ENCODE data around the gene ALB.

Gene ALB

DNA sequence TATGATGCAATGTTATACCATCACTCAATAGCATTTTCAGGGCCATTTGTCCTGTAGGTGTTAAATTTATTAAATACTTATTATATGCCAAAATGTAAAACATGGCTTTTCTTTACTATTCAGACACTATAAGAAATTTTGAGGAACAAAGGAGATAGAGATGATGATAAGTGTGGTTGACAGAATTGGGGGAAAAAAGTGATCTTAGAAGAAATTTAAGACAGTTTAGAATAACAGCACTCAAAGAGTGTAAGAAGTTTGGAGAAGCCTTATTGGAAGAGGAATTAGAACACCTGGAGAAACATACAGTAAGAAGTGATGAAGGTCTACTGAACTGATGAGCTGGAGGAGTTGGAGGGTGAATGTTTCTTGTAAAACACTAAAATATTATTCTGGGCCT lies 19.1 kb downstream of the ALB start:
- DNase-seq (ENCODE audit: extremely low spot score) = no peak
- TF ChIP-seq, protein P1, sequence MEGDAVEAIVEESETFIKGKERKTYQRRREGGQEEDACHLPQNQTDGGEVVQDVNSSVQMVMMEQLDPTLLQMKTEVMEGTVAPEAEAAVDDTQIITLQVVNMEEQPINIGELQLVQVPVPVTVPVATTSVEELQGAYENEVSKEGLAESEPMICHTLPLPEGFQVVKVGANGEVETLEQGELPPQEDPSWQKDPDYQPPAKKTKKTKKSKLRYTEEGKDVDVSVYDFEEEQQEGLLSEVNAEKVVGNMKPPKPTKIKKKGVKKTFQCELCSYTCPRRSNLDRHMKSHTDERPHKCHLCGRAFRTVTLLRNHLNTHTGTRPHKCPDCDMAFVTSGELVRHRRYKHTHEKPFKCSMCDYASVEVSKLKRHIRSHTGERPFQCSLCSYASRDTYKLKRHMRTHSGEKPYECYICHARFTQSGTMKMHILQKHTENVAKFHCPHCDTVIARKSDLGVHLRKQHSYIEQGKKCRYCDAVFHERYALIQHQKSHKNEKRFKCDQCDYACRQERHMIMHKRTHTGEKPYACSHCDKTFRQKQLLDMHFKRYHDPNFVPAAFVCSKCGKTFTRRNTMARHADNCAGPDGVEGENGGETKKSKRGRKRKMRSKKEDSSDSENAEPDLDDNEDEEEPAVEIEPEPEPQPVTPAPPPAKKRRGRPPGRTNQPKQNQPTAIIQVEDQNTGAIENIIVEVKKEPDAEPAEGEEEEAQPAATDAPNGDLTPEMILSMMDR (IDR thresholded peaks at IDR 0.05; ENCODE audit: control extremely low read depth, extremely low read depth, low read depth, missing control alignments) = no peak
- ChIA-PET CTCF (interaction anchor here (1.0 to 2.6 kb wide), 2 partner anchors 10 to 68 kb away, joined by 4 to 14 read pairs; no protein-coding TSS in a partner anchor), POLR2A (no interaction called here)

DNA sequence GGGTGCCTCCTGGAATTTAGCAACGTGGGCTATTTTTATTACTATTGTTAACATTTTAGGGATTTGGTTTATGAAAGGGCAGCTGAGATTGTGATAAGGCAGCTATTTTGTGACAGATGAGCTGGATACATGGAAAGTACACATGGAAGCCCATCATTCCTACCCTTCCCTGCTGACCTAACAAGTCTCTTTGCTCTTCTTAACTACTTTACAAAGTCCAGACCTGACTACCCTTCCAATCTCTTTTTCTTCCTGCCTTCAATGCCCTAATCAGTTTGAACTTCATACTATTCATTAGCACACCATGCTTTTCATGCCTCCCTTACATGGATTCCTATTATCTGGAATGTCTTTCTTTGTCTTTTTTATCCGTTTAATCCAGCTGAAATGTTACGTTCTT lies 22.6 kb downstream of the ALB start:
- CTCF ChIA-PET = interaction anchor here (1.0 to 3.5 kb wide), 2 partner anchors 20 to 26 kb away, joined by 3 to 16 read pairs; no protein-coding TSS in a partner anchor

DNA sequence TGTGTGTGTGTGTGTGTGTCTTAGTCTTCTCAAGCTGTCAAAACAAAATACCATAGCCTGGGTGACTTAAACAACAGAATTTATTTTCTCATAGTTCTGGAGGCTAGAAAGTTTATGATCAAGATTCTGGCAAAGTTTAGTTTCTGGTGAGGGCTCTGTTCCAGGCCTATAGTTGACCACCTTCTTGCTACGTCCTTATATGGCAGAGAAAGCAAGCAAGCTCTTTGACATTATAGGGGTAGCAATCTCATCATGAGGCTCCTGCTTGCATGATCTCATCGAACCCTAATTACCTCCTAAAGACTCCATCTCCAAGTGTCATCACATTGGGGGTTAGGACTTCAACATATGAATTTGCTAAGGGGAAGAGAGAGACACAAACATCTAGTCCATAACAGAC lies 25.0 kb downstream of the ALB start:
- CTCF ChIA-PET = interaction anchor here (1.0 to 3.5 kb wide), 4 partner anchors 9 to 38 kb away, joined by 3 to 16 read pairs (median 6); no protein-coding TSS in a partner anchor
- POLR2A ChIA-PET = no interaction called here
- DNase-seq (ENCODE audit: extremely low spot score) = no peak
- TF ChIP-seq, protein P1 (IDR thresholded peaks at IDR 0.05; ENCODE audit: control extremely low read depth, extremely low read depth, low read depth, missing control alignments) = no peak

More for the DNA sequence above, 22.6 kb downstream of the ALB start:
- POLR2A ChIA-PET = no interaction called here
- no peak for DNase-seq (ENCODE audit: extremely low spot score)
- TF ChIP-seq, protein P1 (IDR thresholded peaks at IDR 0.05; ENCODE audit: control extremely low read depth, extremely low read depth, low read depth, missing control alignments) = no peak

DNA sequence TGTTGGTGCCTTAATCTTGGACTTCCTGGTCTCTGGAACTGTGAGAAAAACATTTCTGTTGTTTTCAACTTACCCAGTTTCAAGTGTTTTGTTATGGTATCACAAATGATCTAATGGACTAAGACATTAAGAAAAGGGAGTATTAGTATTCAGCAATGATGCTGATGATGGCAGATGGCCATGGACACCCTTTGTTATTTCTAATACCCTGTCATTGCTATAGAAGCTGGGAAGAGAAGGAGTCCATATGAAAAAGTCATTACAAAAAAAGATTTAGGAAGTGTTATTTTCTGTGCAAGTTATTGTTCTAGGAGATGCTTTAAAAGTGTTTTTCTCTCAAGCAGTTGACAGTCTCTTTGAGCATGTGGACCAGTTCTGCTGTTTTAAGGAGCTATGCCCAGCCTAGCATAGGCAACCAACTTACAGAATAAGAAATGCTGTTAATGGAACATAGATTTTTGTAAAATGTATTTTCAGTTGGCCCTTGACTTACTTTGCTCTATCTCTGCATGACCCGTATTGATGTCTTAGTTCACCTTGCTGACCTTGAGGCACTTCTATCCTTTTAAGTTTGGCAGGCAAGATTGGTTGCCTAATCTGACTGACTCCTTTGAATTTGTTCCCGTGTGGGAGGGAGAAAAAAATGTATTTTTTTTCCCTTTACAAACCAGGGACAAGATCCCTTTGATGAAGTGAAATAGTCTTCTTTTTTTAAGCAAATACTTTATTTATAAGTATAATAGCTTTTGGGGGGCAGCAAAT lies 25.9 kb downstream of the ALB start:
- CTCF ChIA-PET = interaction anchor here (1.0 to 3.5 kb wide), 2 partner anchors 8 to 16 kb away, joined by 4 to 16 read pairs; no protein-coding TSS in a partner anchor
- TF ChIP-seq, protein P1 (IDR thresholded peaks at IDR 0.05; ENCODE audit: control extremely low read depth, extremely low read depth, low read depth, missing control alignments) = no peak
- no peak for DNase-seq (ENCODE audit: extremely low spot score)
- POLR2A ChIA-PET = no interaction called here

DNA sequence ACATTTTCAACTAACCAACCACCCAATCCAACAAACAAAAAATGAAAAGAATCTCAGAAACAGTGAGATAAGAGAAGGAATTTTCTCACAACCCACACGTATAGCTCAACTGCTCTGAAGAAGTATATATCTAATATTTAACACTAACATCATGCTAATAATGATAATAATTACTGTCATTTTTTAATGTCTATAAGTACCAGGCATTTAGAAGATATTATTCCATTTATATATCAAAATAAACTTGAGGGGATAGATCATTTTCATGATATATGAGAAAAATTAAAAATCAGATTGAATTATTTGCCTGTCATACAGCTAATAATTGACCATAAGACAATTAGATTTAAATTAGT lies 27.7 kb downstream of the ALB start:
- no peak for DNase-seq (ENCODE audit: extremely low spot score)
- TF ChIP-seq, protein P1 (IDR thresholded peaks at IDR 0.05; ENCODE audit: control extremely low read depth, extremely low read depth, low read depth, missing control alignments) = no peak
- POLR2A ChIA-PET = no interaction called here
- CTCF ChIA-PET = interaction anchor here (2.5 to 5.0 kb wide), 4 partner anchors 8 to 20 kb away, joined by 14 to 34 read pairs (median 14); no protein-coding TSS in a partner anchor

DNA sequence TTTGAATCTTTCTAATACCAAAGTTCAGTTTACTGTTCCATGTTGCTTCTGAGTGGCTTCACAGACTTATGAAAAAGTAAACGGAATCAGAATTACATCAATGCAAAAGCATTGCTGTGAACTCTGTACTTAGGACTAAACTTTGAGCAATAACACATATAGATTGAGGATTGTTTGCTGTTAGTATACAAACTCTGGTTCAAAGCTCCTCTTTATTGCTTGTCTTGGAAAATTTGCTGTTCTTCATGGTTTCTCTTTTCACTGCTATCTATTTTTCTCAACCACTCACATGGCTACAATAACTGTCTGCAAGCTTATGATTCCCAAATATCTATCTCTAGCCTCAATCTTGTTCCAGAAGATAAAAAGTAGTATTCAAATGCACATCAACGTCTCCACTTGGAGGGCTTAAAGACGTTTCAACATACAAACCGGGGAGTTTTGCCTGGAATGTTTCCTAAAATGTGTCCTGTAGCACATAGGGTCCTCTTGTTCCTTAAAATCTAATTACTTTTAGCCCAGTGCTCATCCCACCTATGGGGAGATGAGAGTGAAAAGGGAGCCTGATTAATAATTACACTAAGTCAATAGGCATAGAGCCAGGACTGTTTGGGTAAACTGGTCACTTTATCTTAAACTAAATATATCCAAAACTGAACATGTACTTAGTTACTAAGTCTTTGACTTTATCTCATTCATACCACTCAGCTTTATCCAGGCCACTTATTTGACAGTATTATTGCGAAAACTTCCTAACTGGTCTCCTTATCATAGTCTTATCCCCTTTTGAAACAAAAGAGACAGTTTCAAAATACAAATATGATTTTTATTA lies 28.3 kb downstream of the ALB start:
- TF ChIP-seq, protein P1 (IDR thresholded peaks at IDR 0.05; ENCODE audit: control extremely low read depth, extremely low read depth, low read depth, missing control alignments) = no peak
- ChIA-PET POLR2A (no interaction called here), CTCF (interaction anchor here (2.5 to 5.0 kb wide), 4 partner anchors 8 to 19 kb away, joined by 14 to 34 read pairs (median 14); no protein-coding TSS in a partner anchor)
- DNase-seq (ENCODE audit: extremely low spot score) = no peak

All from GM10248 (cell line).